Lower lobe of right lung (tissue), 2 donors: ENCODE results near the gene GOLT1A. TPM values are rescaled to one million over a fixed set of nuclear protein-coding genes. Genes with fewer than 3 reads are reported as not detected.

Source experiments
- ATAC-seq, 2 donors: fragments of 200-7000 bp; cut with Tn5 transposase; one replicate each; pipeline ENCODE4 v1.9.1; 2020 to 2022; ENCODE audit warnings: mild to moderate bottlenecking in 2 of 2, moderate library complexity in 2 of 2
- DNase-seq: peaks from one replicate; pipeline ENCODE4 v3.0.0-alpha.2; 2020
- H3K27ac ChIP-seq: fragments of 200-600 bp; one replicate; pipeline ENCODE4 v1.8.0; 2022
- H3K27me3 ChIP-seq: fragments of 200-600 bp; one replicate; pipeline ENCODE4 v1.8.0; 2022; ENCODE audit warnings: low read depth
- H3K36me3 ChIP-seq: fragments of 200-600 bp; one replicate; pipeline ENCODE4 v1.8.0; 2022; ENCODE audit warnings: mild to moderate bottlenecking
- H3K4me1 ChIP-seq: fragments of 200-600 bp; one replicate; pipeline ENCODE4 v1.8.0; 2022
- H3K4me3 ChIP-seq: fragments of 200-600 bp; one replicate; pipeline ENCODE4 v1.8.0; 2022; ENCODE audit warnings: mild to moderate bottlenecking
- H3K9me3 ChIP-seq: fragments of 200-600 bp; one replicate; pipeline ENCODE4 v1.8.0; 2022
- CTCF ChIP-seq: fragments of 200-600 bp; IDR thresholded peaks from one replicate; pipeline ENCODE4 v1.8.0; 2022; ENCODE audit warnings: antibody characterized with exemption, mild to moderate bottlenecking
- intact Hi-C: fragments of 100-400 bp; cut with DNase I; formaldehyde crosslinking; loops from one replicate; pipeline ENCODE4 v1.11.0; 2022
- total RNA-seq: library from RNA; stranded (reverse); fragmentation: NEBNext Ultra II Directional; extraction: Animal tissue kit (Norgen Biotek cat#: 25700); gene quantifications from one replicate; pipeline ENCODE4 v1.2.1, GENCODE V29; 2021
- donor health status: DM: no; HTN: yes; CAD: no; lungs with severe emphysema.

Gene GOLT1A
- total RNA-seq, 1 donor from 2014 or later = 11.9 TPM

GRCh38 chr1:204261266-204261665 lies 47.5 kb upstream of the GOLT1A start:
- ATAC-seq = no peak
- H3K4me3 ChIP-seq = no peak overlapping the region
- intact Hi-C loops = no loop called here
- no peak for TF ChIP-seq CTCF
- H3K4me1 ChIP-seq = peaks cover 4% of the 10 kb centered on the region
- DNase-seq = no peak
- no peak overlapping the region for H3K27ac ChIP-seq
- no peaks in the 10 kb centered on the region for H3K36me3 ChIP-seq
- H3K9me3 ChIP-seq = no peaks in the 10 kb centered on the region
- no peaks in the 10 kb centered on the region for H3K27me3 ChIP-seq

- TF ChIP-seq CTCF = no peak
- Histone ChIP-seq H3K4me1 (no peaks in the 10 kb centered on the region), H3K27ac (no peak overlapping the region), H3K36me3 (no peaks in the 10 kb centered on the region), H3K9me3 (no peaks in the 10 kb centered on the region), H3K27me3 (no peaks in the 10 kb centered on the region), H3K4me3 (no peak overlapping the region)
- intact Hi-C loops = no loop called here
- ATAC-seq = no peak
- no peak for DNase-seq
Observed at GRCh38 chr1:204260601-204261197, 46.9 kb upstream of the GOLT1A start.

GRCh38 chr1:204259782-204260181 lies 46.0 kb upstream of the GOLT1A start:
- Histone ChIP-seq H3K4me3 (no peak overlapping the region), H3K9me3 (no peaks in the 10 kb centered on the region), H3K36me3 (no peaks in the 10 kb centered on the region), H3K27me3 (no peaks in the 10 kb centered on the region), H3K4me1 (no peaks in the 10 kb centered on the region), H3K27ac (no peak overlapping the region)
- TF ChIP-seq CTCF = no peak
- ATAC-seq = no peak
- intact Hi-C loops = no loop called here
- DNase-seq = no peak

- Histone ChIP-seq H3K9me3 (no peaks in the 10 kb centered on the region), H3K27ac (no peak overlapping the region), H3K27me3 (no peaks in the 10 kb centered on the region), H3K4me1 (no peaks in the 10 kb centered on the region), H3K4me3 (no peak overlapping the region), H3K36me3 (no peaks in the 10 kb centered on the region)
- intact Hi-C loops = no loop called here
- no peak for ATAC-seq
- TF ChIP-seq CTCF = no peak
- no peak for DNase-seq
Observed at GRCh38 chr1:204259196-204259595, 45.4 kb upstream of the GOLT1A start.

- intact Hi-C loops = no loop called here
- no peak overlapping the region for H3K27ac ChIP-seq
- peaks cover 6% of the 10 kb centered on the region for H3K4me1 ChIP-seq
- no peaks in the 10 kb centered on the region for H3K9me3 ChIP-seq
- peak; percentile 75 for TF ChIP-seq CTCF
- H3K4me3 ChIP-seq = no peak overlapping the region
- no peaks in the 10 kb centered on the region for H3K36me3 ChIP-seq
- peak; percentile 75 to 77 for ATAC-seq
- peak; percentile 75 for DNase-seq
- no peaks in the 10 kb centered on the region for H3K27me3 ChIP-seq
Observed at GRCh38 chr1:204258213-204259115, 44.7 kb upstream of the GOLT1A start.
